ENCODE data around the gene SPATA16. TPM values are rescaled to one million over a fixed set of nuclear protein-coding genes. Genes with fewer than 3 reads are reported as not detected.
"Not testable (repeated sequence)": the region's sequence is repeated elsewhere in the genome, so short reads cannot be mapped to it uniquely, and the experiment has no call there.

Gene SPATA16
- total RNA-seq, 1 experiment from 2014 or later = not detected

DNA sequence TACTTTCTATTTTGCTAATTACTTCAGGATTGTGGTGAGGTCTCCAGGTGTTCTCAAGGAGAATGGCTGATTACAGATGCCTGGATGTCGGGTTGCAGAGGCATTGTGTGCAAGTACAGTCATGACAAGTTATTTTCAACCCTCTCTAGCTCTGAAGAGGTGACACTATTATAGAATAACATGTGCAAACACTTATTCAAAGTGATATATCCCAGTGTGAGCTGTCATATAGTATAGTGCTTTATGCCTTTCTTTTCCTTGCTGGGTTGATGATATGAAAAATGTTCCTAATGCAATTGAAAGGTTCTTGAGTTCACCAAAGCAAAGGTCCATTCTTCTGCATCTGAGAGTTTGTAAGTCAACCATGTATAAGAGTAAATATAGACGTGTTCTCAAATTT lies 167.2 kb downstream of the SPATA16 start:
- in situ Hi-C loops (cut with HindIII; ENCODE audit: low sequenced_read_pairs) = no loop called here

GRCh38 chr3:172972717-172973116 lies 168.3 kb downstream of the SPATA16 start:
- DNase-seq (ENCODE audit: low spot score) = no peak
- in situ Hi-C loops (cut with HindIII; ENCODE audit: low sequenced_read_pairs) = no loop called here

More for the DNA sequence above, 167.2 kb downstream of the SPATA16 start:
- no peak for DNase-seq (ENCODE audit: low spot score)

DNA sequence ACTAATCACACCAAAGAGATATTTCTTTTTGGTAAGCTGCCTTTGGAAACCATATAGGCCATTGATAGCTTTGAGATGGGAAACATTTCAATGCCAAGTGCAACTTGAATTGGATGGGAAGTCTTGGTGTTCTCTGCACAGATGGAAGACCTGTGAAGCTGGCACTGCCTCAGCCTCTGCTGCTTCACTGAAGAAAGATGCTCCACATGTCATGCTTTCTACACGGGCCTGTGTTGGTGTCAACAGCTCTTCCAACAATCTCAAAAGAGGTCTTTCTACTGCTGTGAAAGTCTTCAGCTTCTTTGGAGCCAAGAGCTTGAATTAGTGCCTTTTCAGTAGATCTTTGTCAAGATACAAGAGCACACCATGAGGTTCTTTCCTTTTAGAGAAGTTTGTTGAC lies 169.0 kb downstream of the SPATA16 start:
- DNase-seq (ENCODE audit: low spot score) = no peak
- in situ Hi-C loops (cut with HindIII; ENCODE audit: low sequenced_read_pairs) = no loop called here

GRCh38 chr3:172968646-172969045 lies 172.4 kb downstream of the SPATA16 start:
- DNase-seq (ENCODE audit: low spot score) = no peak
- in situ Hi-C loops (cut with HindIII; ENCODE audit: low sequenced_read_pairs) = no loop called here

DNA sequence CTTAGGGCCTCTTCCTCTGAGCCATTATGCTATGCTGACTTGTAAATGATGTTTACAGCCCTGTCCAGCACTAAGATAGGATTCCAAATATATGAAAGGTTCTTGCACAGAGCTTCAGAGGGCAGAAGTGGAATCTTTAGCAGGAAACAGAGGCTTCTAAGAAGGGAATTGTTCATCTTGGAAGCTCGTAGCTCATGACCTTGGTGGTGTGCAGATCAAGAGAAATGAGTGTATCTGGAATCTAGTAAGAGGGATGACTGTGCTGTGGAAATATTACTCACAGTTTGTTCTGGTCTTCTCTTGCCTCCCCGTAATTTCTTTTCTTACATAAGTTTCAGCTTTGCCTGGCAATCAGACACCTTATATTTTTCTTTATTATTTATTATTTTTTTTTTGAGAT lies 175.8 kb downstream of the SPATA16 start:
- in situ Hi-C loops (cut with HindIII; ENCODE audit: low sequenced_read_pairs) = no loop called here
- DNase-seq (ENCODE audit: low spot score) = no peak

GRCh38 chr3:172960626-172961182 lies 180.3 kb downstream of the SPATA16 start:
- in situ Hi-C loops (cut with HindIII; ENCODE audit: low sequenced_read_pairs) = not testable (repeated sequence)

DNA sequence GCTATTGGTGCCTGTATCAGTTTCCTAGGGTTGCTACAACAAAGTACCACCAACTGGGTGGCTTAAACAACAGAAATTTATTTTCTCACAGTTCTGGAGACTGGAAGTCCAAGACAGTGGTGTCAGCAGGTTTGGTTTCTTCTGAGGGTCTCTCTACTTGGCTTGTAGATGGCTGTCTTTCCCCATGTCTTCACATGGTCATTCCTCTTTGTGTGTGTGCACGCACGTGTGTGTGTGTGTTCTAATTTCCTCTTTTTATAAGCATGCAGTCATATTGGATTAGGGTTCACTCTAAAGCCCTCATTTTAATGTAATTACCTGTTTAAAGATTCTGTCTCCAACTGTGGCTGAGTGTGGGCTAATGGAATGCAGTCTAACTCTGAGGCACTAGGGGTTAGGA lies 182.5 kb downstream of the SPATA16 start:
- DNase-seq (ENCODE audit: low spot score) = no peak
- in situ Hi-C loops (cut with HindIII; ENCODE audit: low sequenced_read_pairs) = no loop called here

More at GRCh38 chr3:172960626-172961182, 180.3 kb downstream of the SPATA16 start:
- not testable (repeated sequence) for DNase-seq (ENCODE audit: low spot score)

DNA sequence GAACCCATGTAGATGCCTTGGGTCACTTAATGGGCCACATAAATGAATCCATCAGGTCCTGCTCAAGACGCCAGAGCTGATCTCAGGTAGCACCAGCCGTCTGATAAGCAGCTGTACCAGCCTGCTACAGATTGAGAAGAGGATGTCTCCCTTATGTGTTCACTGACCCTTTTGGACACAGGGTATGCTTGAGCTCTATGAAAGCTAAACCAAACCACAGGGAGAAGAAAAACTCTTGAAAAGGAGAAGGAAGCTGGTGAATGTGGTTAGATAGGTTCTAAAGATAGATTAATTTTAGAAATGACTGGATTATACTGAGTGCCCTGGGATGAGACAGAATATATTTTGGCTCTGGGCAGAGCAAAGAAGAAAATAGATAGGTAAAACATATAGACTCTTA lies 187.5 kb downstream of the SPATA16 start:
- DNase-seq (ENCODE audit: low spot score) = no peak
- in situ Hi-C loops (cut with HindIII; ENCODE audit: low sequenced_read_pairs) = no loop called here

DNA sequence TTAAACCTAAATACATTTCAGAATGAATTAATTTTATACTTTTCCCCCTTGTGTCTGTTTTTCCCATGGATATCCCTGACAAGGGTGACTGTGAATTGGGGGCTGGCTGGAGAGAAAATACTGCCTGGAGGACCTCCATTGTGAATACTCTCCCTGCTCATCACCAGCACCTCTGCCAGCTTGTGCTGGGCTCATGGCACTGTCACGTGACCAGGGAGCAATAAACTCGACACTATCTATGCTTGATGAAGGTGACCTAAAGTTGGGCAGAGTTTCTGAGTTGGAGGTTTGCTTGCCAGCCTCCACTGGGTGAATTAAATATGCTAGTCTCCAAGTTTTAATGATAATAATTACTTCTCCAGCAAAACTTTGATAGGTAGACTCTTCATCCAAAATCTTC lies 189.5 kb downstream of the SPATA16 start:
- in situ Hi-C loops (cut with HindIII; ENCODE audit: low sequenced_read_pairs) = no loop called here
- DNase-seq (ENCODE audit: low spot score) = no peak

DNA sequence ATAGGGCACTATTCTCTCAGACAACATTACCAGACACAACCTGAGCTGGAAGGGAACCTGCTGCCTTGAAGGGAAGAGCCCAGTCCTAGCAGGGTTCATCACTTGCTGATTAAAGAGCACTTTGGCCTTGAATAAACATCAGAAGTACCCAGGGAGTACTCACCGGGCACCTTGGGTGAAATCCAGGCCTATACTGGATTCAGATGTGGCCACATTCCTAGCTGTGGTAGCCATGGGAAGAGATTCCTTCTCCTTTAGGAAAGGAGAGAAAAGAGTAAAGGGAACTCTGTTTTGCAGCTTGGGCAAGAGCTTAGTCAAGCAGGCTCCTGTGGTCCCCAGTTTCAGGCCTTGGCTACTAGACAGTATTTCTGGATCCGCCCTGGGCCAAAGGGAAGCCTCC lies 195.0 kb downstream of the SPATA16 start:
- DNase-seq (ENCODE audit: low spot score) = no peak

GRCh38 chr3:172939651-172940293 lies 201.3 kb downstream of the SPATA16 start:
- in situ Hi-C loops (cut with HindIII; ENCODE audit: low sequenced_read_pairs) = no loop called here
- no peak for DNase-seq (ENCODE audit: low spot score)

More for the DNA sequence above, 195.0 kb downstream of the SPATA16 start:
- in situ Hi-C loops (cut with HindIII; ENCODE audit: low sequenced_read_pairs) = no loop called here

- no peak for DNase-seq (ENCODE audit: low spot score)
- in situ Hi-C loops (cut with HindIII; ENCODE audit: low sequenced_read_pairs) = no loop called here
These were observed 202.2 kb downstream of the SPATA16 start for GRCh38 chr3:172938788-172939187.

GRCh38 chr3:172931746-172932285 lies 209.2 kb downstream of the SPATA16 start:
- in situ Hi-C loops (cut with HindIII; ENCODE audit: low sequenced_read_pairs) = no loop called here
- DNase-seq (ENCODE audit: low spot score) = no peak

DNA sequence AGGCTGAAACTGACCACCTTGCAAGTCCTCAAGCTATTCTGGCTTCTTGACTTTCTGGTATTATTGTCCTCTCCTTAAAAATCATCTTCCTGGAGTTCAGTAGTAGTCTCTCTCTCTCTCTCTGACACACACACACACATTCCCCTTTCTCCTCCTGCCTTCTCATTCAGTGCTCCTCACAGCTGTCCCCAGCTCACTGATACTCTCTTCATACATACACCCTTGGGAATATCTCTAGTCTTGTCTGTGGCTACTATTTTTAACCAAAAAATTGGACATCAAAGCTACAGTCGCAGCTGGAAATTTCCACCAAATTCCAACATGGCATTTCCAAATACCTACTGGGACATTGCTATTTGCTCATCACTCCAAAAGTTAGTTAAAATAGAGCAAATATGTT lies 211.6 kb downstream of the SPATA16 start:
- DNase-seq (ENCODE audit: low spot score) = no peak
- in situ Hi-C loops (cut with HindIII; ENCODE audit: low sequenced_read_pairs) = no loop called here

DNA sequence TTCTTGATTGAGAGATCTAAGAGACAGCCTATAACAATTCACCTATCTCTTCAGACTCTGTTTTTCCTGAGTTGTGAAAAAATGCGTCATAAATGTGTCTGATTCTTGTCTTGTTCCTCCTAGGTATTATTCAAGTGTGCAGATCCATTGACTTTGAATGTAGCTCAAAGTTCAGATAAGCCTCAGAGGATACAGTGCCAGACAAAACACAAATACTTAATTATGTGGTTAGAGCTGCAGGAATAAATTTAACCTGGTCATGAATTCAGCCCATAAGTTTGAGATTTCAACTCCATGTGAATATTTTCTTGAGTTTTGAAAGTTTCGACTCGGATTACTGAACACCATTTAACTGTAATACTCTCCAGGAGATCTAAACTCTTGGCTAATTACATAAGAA lies 216.5 kb downstream of the SPATA16 start:
- in situ Hi-C loops (cut with HindIII; ENCODE audit: low sequenced_read_pairs) = no loop called here

DNA sequence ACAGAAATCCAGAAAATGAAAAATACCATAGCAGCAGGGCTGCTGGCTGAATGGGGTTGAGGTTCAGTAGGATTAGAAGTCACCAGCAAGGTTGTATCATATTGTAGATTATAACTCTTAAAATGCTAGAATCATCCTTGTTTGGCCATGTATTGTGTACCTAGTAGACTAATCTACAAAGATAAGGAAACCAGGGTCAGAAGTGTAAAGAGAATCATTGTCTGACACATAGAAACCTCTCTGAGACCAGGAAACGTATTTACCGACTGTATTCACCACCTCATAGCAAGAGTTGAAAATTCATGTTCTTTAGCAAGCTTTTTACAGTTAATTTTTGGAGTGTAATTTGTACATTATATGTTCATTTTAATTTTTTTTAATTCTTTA lies 221.7 kb downstream of the SPATA16 start:
- in situ Hi-C loops (cut with HindIII; ENCODE audit: low sequenced_read_pairs) = no loop called here
- DNase-seq (ENCODE audit: low spot score) = no peak

More for the DNA sequence above, 216.5 kb downstream of the SPATA16 start:
- no peak for DNase-seq (ENCODE audit: low spot score)

GRCh38 chr3:172918568-172919296 lies 222.3 kb downstream of the SPATA16 start:
- DNase-seq (ENCODE audit: low spot score) = no peak
- in situ Hi-C loops (cut with HindIII; ENCODE audit: low sequenced_read_pairs) = no loop called here

GRCh38 chr3:172918165-172918564 lies 222.9 kb downstream of the SPATA16 start:
- DNase-seq (ENCODE audit: low spot score) = no peak
- in situ Hi-C loops (cut with HindIII; ENCODE audit: low sequenced_read_pairs) = no loop called here

GRCh38 chr3:172915911-172916514 lies 225.0 kb downstream of the SPATA16 start:
- no peak for DNase-seq (ENCODE audit: low spot score)
- in situ Hi-C loops (cut with HindIII; ENCODE audit: low sequenced_read_pairs) = no loop called here

DNA sequence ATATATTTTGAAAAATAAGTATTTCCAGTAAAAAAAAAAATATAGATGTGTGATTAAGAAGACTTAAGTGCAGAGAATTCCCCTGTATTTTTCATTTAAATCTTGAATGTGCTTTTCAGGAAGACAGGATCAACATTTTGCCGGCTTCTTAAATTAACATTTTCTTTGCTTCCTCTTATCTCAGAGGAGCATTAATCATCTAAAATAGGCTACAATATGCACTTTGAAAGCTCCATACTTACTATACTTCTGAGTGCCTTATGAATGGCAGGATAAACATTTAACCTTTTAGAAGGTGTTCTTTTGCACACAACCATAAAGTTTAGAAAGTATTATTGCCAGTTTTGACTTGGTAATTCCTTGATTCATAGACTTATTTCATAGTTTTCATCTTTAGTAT lies 226.2 kb downstream of the SPATA16 start:
- in situ Hi-C loops (cut with HindIII; ENCODE audit: low sequenced_read_pairs) = no loop called here
- no peak for DNase-seq (ENCODE audit: low spot score)
